ENCODE data around the gene SST.

SST gene

DNA sequence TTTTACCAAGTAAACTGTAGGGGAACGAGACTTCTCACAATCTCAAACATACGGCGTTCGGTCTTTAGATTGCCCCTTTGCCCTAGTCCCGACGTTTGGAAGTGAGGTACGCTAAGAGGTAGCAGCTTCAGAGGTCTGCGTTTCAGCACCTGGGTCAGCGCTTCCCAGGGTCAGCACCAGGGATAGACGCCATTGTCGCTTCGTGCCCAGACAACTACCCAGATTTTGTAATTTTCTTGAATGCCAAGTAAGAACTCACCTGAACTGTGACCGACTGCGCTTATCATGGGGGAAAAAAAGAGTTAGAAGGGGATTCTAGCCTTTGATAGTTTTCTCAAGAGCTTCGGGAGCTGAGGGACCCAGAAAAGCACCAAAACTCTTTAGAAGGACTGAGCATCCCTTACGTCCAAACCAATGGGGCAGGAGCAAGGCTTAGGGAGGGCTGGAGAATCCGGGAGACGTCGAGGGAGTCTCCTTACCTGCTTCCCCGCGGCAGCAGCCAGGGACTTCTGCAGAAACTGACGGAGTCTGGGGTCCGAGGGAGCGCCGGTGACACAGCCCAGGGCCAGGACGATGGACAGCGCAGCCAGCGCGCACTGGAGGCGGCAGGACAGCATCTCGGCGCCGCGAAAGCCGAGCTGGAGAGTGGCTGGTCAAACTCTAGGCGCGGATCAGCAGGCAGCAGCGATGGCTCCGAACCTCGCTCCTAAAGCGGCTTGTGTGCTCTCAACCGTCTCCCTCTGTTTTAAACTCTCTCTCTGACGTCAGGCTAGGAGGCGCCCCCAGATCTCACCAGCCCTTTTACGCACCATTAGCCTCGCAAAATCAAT lies at the start of gene SST:
TSS of gene SST (minus strand) at position 720 of the 830 bp plus-strand sequence. CDS start at position 617, 103 bp downstream.
- peak; percentile 16 for DNase-seq (ENCODE audit: low spot score)

DNA sequence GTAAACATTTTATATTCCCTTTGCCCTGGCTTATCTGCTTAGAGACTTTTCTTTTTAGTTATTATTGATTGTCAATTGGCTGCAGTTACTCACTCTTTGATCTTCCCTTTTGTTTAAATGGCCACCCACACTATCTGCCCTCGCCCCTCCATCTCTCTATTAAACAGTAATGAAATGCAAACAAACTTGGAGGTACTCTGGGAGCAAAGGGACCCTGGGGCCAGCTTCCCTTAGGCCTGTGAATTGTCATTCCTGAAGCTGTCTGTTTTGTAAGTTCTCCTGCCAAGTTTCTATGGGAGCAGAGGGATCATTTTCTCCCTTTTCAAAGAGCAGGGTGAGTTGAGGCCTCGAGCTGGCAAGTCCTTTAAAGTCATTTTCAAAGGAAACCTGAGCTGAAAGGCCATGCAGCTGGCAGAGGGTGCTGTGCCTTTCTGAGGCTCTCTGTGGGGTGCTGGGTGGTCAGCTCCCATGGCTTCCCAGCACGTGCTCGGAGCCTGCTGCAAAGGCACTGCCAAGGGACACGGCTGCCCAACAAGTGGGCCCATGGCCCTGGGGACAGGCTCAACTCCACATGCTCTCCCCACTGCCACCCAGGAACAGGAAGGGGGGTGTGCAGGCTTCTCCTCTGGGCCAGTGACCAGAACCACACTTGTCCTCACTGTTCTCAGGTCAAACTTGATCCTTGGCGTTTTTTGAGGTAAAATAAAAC lies 49.6 kb upstream of the SST start:
- DNase-seq (ENCODE audit: low spot score) = no peak

DNA sequence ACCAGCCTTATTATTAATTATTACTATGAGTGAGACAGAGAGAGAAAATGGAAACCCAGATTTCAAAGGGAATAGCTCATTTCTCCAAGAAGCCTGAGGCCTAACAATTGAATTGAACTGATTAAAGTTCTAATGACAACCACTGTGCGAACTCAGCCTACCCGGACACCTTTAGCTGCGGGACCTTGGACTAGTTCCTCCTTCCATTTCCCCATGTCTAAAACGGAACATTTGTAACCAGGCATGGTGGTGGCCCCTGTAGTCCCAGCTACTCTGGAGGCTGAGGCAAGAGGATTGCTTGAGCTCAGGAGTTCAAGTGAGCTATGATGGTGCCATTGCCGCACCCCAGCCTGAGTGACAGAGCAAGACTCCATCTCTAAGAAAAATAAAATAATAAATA lies 48.6 kb upstream of the SST start:
- no peak for DNase-seq (ENCODE audit: low spot score)

DNA sequence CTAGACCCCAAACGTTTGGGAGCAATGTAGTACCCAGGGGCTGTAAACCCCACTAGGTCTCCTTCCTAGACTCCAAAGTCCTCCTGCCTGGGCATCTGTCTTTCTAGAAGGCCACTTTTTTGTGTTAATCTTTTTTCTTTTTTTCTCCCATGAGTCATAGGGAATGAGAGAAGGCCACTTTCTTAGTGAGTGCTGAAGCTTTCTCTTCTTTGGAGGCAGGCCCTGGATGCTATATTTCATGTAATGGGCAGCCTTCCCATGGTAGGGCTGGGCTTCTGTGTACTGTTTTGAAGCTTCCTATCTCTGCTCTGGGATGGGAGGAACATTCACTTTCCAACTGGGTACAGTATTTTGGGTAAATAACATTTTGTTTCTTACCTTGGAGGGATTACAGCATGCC lies 47.4 kb upstream of the SST start:
- DNase-seq (ENCODE audit: low spot score) = no peak

DNA sequence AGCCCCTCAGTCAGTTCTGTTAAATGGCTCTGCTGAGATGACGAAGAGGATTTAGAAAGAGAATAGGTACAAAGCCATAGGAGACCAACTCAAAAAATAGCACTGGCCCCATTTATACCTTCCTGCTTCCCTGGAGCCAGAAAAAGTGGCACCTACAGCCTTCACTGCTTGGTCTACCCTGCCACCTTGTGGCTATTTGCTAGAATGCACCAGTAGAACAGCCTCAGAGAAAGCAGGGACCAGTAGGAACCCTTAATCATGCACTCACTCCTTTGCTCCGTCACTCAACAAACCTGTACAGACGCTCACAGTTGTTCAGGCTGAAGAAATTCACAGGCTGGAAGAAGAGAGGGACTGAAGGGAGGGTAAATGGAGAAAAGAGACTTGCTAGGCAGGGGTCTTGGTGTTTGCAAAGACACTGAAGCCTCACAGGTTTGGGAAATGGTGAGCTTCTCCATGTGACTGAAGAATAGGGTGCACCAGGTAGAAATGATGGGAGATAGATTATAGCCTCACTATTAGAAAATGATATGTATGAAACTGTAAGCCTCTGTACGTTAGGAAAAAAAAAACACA lies 44.3 kb upstream of the SST start:
- DNase-seq (ENCODE audit: low spot score) = peak; percentile 77

DNA sequence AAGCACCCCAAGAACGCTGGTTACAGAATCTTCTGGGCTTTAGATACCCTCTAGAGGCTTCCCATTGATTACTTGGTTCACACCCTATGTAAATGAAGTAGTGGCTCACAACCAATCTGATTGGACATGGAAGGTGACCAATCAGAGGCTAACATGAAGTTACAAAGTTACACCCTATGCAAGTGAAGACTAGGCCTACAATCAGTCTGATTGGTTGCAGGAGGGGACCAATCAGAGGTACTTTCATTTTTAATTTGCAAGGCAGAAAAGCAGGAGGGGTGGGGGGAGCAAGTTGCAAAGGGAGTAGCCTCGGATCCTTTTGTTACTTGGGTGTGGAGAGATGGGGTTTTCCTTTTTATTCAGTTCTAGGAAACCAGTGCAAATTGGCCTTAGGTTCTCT lies 43.3 kb upstream of the SST start:
- no peak for DNase-seq (ENCODE audit: low spot score)

DNA sequence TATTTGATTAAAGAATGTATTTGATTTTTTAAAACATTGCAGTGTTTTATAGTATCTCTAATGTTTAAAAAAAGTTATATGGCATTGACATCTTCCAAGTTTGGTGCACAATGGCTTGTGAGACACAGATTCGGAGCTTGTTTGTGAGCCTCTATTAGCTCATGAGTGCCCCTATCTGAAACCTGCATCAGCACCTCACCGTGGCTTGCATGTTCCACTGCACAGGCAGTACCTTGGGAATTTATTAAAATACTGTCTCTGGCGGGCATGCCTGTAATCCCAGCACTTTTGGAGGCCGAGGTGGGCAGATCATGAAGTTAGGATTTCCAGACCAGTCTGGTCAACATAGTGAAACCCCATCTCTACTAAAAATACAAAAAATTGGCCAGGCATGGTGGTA lies 39.0 kb upstream of the SST start:
- DNase-seq (ENCODE audit: low spot score) = no peak

- no peak for DNase-seq (ENCODE audit: low spot score)
Measured at GRCh38 chr3:187708696-187709095, 38.5 kb upstream of the SST start.

GRCh38 chr3:187706971-187707370 lies 36.8 kb upstream of the SST start:
- no peak for DNase-seq (ENCODE audit: low spot score)

DNA sequence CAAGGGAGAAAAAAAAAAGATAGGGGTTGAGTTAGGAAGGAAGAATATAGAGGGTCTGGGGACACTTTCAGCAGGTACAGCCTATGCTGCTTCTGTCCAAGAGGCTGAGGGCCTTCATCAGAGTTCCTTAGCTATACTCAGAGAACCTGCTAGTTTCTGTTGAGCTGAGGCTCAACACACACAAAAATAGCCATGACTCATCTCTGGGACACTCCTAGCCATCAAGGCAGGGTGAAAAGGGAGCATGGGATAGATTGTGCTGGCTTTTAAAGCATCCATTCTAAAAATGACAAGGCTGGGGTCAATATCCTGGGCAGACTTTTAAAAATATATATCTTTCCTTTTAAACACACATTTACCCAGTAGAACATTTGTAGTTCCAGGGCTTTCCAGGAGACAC lies 35.0 kb upstream of the SST start:
- peak; percentile 63 for DNase-seq (ENCODE audit: low spot score)

GRCh38 chr3:187702507-187703033 lies 32.4 kb upstream of the SST start, which contains the start of gene RTP2:
TSS of gene RTP2 (minus strand) at chr3:187702557. CDS start at chr3:187702128, 429 bp downstream.
- DNase-seq (ENCODE audit: low spot score) = no peak

DNA sequence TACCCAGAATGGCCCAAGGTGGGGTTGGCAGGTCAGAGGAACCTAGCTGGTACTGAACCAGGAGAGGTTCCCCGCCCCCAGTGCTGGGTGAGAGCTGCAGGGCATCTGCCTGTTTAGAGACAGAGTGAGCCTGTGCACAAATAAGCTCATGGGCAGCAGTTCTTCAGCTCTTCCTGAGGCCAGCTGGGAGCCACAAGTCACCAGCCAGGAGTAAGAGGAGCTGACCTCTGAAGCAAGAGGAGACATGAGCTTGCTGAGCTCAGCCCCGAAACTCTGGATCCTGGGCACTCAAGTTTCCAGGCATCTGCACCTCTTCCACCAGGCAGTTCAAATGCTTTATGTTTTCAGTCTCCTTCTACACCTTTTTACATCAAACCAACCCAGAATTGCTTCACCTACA lies 30.1 kb upstream of the SST start:
- DNase-seq (ENCODE audit: low spot score) = no peak

DNA sequence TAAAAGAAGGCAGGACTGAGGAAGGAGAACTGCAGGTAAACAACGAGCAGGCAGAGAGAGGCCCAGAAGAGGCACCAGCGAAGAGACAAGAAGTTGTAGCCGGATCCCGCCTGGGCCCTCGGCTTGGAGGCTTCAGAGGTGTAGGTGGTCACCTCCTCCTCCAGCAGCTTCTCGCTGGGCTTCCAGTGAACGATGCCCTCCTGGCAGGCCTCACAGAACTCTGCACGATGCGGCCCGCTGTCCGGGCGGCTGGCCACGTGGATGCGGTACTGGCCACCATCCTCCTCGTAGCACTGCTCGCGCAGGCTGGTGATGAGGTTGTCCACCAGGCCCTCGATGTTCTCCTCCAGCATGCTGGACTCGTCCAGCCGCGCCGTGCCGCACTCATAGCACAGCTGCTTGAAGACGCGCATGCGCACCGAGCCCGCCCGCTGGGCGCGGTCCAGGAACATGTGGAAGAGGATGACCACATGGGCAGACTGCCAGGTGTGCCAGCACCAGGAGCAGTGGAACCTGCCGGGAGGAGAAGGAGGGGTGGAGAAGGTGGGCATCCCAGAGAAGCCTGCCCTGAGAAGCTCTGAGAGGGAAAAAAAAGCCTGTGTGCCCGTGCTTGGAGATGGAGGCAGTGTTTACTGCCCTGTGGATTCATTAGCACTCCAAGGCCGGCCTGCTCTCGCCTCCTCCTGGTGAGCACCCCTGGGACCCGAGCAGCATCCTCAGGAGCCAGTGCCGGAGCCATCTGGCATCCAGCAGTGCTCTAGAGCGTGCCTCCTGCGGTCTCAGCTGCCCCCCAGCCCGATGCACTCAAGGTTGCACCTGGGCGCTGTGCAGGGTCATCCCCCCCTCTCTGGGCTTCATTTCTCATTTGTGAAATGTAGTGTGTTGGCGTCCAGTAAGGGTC lies 28.6 kb upstream of the SST start:
- DNase-seq (ENCODE audit: low spot score) = no peak

DNA sequence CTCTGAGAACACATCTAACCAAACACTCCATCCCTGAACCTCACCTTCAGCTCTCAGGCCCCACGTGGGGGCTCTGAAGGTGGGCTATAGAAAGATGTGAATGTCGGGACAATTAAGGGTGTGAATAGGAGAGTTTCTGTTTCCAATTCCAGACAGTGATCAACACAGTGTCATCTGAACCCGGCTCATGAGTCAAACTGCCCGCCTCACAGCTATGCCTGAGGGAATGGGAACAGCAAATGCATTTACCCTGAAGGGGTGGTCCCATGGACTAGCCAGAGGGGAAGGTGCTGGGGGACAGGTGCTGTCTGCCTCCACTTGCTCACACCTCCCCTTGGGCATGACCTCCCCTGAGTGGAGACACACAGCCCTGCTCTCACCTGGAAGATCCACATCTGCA lies 25.8 kb upstream of the SST start:
- no peak for DNase-seq (ENCODE audit: low spot score)

- DNase-seq (ENCODE audit: low spot score) = no peak
Measured at GRCh38 chr3:187695449-187695848, 25.3 kb upstream of the SST start.

DNA sequence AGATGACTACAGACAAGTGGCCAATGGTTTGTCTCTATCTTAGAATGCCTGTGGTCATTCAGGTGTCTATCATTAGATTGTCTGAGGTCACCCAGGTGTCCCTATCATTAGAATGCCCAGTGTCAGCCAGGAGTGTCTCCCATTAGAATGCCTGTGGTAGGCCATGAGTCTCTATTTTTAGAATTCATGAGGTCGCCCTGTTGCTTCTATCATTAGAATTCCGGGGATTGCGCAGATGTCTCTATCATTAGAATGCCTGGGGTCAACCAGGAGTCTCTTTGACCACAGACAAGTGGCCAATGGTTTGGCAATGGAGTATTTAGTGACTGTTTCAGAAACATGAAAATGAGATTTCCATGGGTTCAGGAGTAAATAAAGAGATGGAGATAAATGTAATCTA lies 24.6 kb upstream of the SST start:
- peak; percentile 54 for DNase-seq (ENCODE audit: low spot score)

DNA sequence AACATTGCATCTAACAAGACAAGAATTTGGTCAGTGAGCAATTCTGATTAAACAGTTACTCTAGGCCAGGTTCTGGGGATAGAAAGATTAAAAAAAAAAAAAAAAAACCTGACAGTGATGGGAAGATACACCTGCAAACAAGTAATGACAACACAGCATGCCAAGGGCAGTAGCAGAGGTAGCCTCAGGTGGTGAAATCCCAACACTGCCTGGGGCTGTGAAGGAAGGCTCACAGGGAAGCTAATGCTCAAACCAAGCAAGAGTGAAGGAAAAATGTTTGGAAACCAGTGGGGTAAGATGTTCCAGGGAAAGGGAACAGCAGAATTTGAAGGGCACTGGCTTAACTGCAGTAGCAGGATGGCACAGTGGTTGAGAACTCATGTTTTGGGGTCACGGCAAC lies 23.2 kb upstream of the SST start:
- no peak for DNase-seq (ENCODE audit: low spot score)

DNA sequence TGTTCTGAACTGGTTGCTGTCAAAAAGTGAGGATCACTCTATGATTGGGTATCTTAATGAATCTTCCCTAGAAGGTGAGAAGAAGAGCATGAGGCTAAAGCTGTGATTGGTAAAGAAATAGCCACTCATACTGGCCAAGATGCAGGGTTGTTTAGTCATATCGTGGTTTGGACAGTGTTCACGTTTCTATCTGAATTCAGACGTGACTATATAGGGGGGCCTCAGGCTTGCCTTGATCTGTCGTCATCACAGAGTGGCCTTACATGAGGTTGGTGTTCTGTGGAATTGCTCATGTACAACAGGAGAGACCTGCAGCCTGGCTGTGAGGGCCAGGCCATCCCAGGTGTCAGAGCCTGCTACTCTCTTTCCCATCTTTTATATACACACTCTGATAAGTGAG lies 19.8 kb upstream of the SST start:
- no peak for DNase-seq (ENCODE audit: low spot score)

- DNase-seq (ENCODE audit: low spot score) = no peak
Measured at GRCh38 chr3:187686621-187687273, 16.6 kb upstream of the SST start.

GRCh38 chr3:187685948-187686347 lies 15.8 kb upstream of the SST start:
- no peak for DNase-seq (ENCODE audit: low spot score)

- no peak for DNase-seq (ENCODE audit: low spot score)
Measured at GRCh38 chr3:187684880-187685279, 14.7 kb upstream of the SST start.
